Iris pigment epithelial cell (primary cell): ENCODE measurements around the gene PSMD13.

Experiments
- DNase-seq: peaks from one replicate; pipeline ENCODE4 v3.0.0-alpha.2; 2011; ENCODE audit warnings: low read depth

Gene PSMD13

DNA sequence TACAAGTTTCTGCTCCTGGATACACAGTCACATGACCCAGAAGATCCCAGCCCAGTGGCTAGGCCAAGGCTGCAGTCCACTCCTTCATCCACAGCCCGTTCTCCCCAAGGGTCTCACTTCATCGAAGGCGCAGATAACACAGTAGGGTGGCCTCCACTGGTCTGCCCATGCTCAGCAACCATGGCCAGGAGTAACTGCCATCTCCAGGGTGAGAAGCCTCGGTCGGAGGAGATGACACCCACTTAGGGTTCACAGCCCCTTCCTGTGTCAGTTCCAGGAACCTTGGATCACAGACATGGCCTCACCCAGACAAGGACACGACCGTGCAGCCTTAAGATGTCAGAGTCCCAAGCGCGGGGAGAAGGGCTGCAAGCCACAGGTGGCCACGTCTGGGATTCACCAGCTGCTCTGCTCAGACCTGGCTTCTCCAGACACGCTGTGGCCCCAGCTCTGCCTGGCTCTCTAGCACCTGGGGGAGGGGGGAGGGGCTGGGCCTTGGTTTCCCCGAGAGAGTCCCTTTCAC lies 32.1 kb upstream of the PSMD13 start:
- no peak for DNase-seq

- no peak for DNase-seq
Observed at GRCh38 chr11:205221-206001, 31.4 kb upstream of the PSMD13 start.

DNA sequence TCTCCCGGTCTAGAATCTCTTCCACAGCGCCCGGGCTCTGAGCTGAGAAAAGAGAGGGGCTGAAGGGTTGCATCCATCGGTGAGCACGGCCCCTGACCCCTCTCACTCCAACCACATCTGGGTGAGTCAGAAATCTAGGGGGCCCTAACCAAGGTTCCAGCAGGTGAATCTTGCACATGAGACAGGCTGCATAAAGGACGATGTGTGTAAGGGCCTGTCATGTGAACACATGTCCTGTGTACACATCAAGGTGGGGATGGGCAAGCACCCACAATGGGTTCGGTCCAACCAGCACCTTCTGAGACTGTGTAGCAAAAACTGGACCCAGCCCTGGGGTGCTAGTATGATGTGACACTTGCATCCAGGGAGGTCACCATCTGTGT lies 30.8 kb upstream of the PSMD13 start:
- no peak for DNase-seq

DNA sequence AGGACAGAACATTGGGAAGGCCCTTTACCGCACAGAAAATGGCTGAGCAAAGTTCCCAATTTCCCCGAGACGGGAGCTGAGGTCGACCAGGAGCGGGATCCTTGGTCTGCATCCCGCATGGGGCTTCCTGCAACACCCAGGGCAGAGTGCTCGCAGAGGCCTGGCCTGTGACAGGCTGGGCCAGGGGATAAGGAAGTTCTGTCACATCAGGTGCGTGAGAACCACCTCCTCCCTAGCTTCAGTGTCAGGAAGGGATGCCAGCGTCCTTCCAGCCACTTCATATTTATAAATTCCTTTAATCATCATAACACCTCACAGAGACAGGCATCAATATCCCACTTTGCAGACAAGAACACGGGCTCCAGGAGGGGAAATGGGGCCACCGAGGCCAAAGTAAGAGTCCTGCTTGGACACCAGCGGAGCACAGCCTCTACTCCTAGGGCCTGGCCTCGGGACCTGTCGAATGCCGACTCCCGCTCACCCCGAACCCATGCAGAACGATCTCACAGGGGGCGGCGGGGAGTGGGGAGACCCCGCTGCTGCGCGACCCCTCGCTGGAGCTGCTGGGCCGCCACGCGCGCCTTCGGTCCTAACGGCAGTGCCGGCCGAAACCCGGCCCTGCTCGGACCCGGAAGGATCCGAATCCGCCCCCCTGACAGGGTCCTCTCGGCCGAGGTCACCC lies 30.1 kb upstream of the PSMD13 start:
- peak; percentile 16 for DNase-seq

- DNase-seq: peak; percentile 99
Observed at GRCh38 chr11:207208-207862, 29.4 kb upstream of the PSMD13 start, which contains the start of the genes BET1L and RIC8A. Gene BET1L (minus strand): TSS chr11:207399. CDS start chr11:207321, 78 bp downstream. Gene RIC8A (plus strand): TSS chr11:207708. CDS start chr11:208855, 1,147 bp downstream.

DNA sequence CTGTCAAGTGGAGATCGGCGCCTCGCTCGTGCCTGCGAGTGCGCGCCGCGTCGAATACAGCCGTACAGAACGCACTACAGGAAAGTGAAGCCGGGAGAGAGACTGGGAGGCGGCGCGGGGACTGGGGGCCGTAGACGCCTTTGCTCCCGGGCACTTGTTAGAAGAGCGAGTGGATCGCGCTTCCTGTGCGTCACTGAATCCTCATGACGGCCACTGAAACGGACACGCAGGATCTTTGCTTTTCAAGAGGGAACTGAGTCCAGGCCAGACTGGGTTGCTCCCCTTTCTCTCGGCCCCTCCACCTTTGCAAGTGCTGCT lies 29.0 kb upstream of the PSMD13 start:
- DNase-seq: peak; percentile 70

GRCh38 chr11:208181-208916 lies 28.4 kb upstream of the PSMD13 start:
- peak; percentile 74 for DNase-seq

DNA sequence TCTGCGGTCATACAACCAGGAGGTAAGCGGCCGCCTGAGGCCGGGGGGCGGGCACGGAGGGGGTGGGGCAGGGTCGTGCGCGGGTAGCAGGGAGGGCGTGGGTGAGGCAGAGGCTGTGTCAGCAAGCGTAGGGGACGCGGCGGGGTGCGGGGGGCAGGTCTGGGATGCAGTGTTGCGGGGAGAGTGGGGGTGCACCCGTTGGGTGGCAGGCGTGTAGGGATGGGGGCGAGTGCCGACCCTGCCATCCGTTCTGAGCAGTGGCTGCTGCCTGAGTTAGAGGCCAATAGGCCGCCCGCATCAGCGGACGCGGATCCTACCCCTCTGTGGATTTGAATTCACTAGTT lies 27.9 kb upstream of the PSMD13 start:
- DNase-seq: no peak

GRCh38 chr11:209275-210121 lies 27.3 kb upstream of the PSMD13 start:
- peak; percentile 22 for DNase-seq

DNA sequence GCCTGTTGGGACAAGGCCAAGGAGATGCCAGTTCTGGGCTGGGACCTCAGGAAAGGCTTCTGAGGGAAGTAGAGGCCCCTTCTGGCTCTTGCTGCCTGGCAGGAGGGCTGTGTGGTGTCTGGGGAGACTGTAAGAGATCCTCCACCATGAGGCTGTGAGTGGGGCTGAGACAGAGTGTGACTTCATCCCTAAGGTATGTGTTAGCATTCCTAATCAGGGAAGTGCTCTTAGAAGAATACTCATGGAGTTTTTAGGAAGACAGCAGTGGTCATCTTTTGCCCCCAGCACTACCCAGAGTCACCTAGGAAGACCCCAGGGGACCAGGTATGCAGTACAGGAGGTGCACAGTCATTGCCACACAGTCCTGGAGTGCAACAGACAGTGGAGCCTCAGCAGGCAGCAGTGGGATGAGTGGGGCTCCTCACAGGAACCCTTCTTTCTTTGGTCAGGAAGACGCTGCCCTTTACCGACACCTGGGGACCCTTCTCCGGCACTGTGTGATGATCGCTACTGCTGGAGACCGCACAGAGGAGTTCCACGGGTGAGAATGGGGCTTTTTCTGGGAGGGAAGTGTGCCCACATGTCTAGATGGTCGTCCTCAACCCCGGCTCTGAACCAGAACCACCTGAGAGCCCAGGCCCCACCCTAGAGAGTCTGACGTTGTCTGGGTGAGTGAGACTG lies 26.5 kb upstream of the PSMD13 start:
- peak; percentile 88 for DNase-seq

GRCh38 chr11:210803-211180 lies 26.0 kb upstream of the PSMD13 start:
- no peak for DNase-seq

DNA sequence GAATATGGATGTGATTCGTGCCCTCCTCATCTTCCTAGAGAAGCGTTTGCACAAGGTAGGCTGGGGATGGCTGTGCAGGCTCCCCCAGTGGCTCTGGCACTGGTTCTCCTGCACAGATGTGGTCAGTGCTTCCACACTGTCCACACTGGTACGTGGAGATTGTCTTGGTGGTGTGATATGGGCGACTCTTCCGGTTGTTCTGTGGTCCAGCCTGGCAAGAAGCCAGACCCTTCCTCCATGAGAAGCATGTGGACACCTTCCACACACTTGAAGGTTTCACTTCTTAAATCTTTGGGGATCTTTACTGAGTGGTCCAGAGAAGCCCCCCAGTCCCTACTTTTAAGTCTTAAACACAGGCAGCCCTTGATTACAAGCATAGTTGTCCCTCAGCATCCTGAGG lies 25.5 kb upstream of the PSMD13 start:
- DNase-seq: no peak

GRCh38 chr11:211741-212140 lies 25.0 kb upstream of the PSMD13 start:
- DNase-seq: no peak

DNA sequence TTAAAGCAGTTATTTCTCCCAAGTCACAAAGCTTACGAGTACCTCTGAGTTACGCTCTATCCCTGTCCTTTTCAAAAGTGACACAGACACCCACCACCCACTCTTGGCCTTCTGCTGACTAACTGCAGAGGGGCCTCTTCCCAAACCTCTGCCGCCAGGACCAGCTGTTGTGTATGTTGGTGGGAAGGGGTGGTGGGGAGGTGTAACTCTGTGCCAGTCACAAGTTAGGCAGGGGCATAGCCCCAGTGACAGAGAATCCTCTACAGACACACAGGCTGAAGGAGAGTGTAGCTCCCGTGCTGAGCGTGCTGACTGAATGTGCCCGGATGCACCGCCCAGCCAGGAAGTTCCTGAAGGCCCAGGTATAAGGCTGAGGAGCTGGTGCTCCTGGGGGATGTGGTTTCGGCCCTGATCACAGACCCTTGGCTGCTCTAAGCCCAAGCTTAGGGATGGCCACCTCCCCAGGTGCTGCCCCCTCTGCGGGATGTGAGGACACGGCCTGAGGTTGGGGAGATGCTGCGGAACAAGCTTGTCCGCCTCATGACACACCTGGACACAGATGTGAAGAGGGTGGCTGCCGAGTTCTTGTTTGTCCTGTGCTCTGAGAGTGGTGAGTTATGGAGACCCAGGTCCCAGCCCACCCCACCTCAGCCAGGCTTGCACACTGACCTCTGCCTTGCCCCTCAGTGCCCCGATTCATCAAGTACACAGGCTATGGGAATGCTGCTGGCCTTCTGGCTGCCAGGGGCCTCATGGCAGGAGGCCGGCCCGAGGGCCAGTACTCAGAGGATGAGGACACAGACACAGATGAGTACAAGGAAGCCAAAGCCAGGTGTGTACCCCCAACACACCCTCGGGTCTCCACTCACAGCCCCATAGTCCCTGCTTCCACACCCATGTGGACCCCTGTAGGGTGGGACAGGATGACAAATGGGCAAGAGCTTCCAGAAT lies 24.4 kb upstream of the PSMD13 start:
- no peak for DNase-seq

DNA sequence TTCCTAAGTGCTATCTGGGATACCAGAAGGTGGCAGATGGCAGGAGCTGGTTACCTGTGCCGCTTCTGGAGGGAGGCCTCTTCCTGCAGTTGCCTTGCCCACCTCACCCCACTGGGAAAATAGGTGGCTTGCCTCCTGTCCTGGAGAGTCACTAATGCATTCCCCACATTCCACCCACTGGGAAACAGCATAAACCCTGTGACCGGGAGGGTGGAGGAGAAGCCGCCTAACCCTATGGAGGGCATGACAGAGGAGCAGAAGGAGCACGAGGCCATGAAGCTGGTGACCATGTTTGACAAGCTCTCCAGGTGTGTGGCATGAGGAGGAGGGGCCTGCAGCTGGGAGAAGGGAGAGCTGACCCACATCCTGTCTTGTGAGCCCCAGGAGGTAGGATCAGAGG lies 23.7 kb upstream of the PSMD13 start:
- DNase-seq: no peak

- no peak for DNase-seq
Observed at GRCh38 chr11:214083-214482, 22.7 kb upstream of the PSMD13 start.

DNA sequence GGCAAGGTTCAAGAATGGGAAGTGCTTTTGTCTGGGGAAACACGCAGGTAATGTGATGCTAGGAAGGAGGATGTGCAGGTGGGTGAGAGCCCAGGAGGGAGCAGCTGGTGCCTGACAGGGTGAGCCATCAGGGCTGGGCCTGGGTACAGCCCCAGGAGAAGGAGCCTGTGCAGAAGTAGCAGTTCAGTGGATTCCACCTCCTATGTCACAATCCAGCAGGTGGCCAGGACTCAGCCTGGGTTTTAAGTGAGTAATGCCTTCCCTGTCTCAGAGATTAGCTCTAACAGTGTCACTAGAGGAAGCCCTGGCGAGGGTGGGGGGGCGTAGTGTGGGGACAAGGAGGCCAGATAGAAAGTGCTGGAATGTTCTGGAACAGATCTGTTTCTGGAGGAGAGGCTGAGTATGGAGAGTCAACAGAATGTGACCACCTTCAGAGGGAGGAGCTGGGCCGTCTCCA lies 21.2 kb upstream of the PSMD13 start:
- DNase-seq: peak; percentile 25

- no peak for DNase-seq
Observed at GRCh38 chr11:216081-216974, 20.4 kb upstream of the PSMD13 start.

DNA sequence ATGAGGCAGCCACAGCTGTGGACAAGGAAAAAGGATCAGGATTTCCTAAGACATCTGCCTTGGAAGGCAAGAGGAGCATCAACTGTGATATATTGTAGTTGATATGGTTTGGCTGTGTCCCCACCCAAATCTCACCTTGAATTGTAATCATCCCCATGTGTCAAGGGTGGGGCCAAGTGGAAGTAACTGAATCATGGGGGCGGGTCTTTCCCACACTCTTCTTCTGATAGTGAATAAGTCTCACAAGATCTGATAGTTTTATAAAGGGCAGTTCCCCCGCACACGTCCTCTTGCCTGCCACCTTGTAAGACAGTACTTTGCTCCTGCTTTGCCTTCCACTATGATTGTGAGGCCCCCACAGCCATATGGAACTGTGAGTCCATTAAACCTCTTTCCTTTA lies 19.1 kb upstream of the PSMD13 start:
- no peak for DNase-seq
